Activated naive CD8-positive, alpha-beta T cell treated with anti-CD3 and anti-CD28 coated beads for 36 hours (primary cell): ENCODE results near the gene NAV2. TPM values are rescaled to one million over a fixed set of nuclear protein-coding genes. Genes with fewer than 3 reads are reported as not detected.

Experiments used
- DNase-seq: peaks from one replicate; pipeline ENCODE4 v3.0.0; 2021
- H3K27ac Mint-ChIP-seq: one replicate; pipeline ENCODE4 v1.8.0; 2022; ENCODE audit warnings: mild to moderate bottlenecking, moderate library complexity, mixed read lengths
- H3K27me3 Mint-ChIP-seq: one replicate; pipeline ENCODE4 v1.8.0; 2022; ENCODE audit warnings: mild to moderate bottlenecking, mixed read lengths
- H3K36me3 Mint-ChIP-seq: one replicate; pipeline ENCODE4 v1.8.0; 2021; ENCODE audit warnings: mild to moderate bottlenecking, mixed read lengths
- H3K4me1 Mint-ChIP-seq: one replicate; pipeline ENCODE4 v1.8.0; 2021; ENCODE audit warnings: mixed read lengths
- H3K4me3 Mint-ChIP-seq: one replicate; pipeline ENCODE4 v1.8.0; 2022; ENCODE audit warnings: mild to moderate bottlenecking, moderate library complexity, mixed read lengths
- H3K9me3 Mint-ChIP-seq: one replicate; pipeline ENCODE4 v1.8.0; 2022; ENCODE audit warnings: mixed read lengths
- total RNA-seq, 2 experiments: library from RNA; stranded (reverse); gene quantifications; one replicate each; pipeline ENCODE4 v1.2.3, GENCODE V29; 2021

NAV2 gene
- total RNA-seq, 2 experiments from 2014 or later, result 0.14 to 0.20 TPM

- H3K9me3 Mint-ChIP-seq, result no peaks in the 10 kb centered on the region
- H3K27ac Mint-ChIP-seq, result no peak overlapping the region
- DNase-seq, result no peak
- peaks cover 7% of the 10 kb centered on the region for H3K27me3 Mint-ChIP-seq
- H3K36me3 Mint-ChIP-seq, result no peaks in the 10 kb centered on the region
- H3K4me1 Mint-ChIP-seq, result no peaks in the 10 kb centered on the region
- no peak overlapping the region for H3K4me3 Mint-ChIP-seq
Measured at GRCh38 chr11:19808076-19808911, 95.7 kb downstream of the NAV2 start.

- Mint-ChIP-seq H3K9me3 (no peaks in the 10 kb centered on the region), H3K27ac (no peak overlapping the region), H3K36me3 (no peaks in the 10 kb centered on the region), H3K4me1 (no peaks in the 10 kb centered on the region), H3K27me3 (peaks cover 7% of the 10 kb centered on the region), H3K4me3 (no peak overlapping the region)
- no peak for DNase-seq
Measured at GRCh38 chr11:19810852-19811251, 98.2 kb downstream of the NAV2 start.

- Mint-ChIP-seq H3K36me3 (no peaks in the 10 kb centered on the region), H3K4me1 (no peaks in the 10 kb centered on the region), H3K9me3 (no peaks in the 10 kb centered on the region), H3K4me3 (no peak overlapping the region), H3K27ac (no peak overlapping the region), H3K27me3 (peaks cover 7% of the 10 kb centered on the region)
- no peak for DNase-seq
Measured at GRCh38 chr11:19811380-19811779, 98.7 kb downstream of the NAV2 start.

- no peaks in the 10 kb centered on the region for H3K9me3 Mint-ChIP-seq
Measured at GRCh38 chr11:19812096-19812495, 99.5 kb downstream of the NAV2 start.

GRCh38 chr11:19812710-19813109 is 100.1 kb downstream of the NAV2 start:
- Mint-ChIP-seq H3K27me3 (peaks cover 8% of the 10 kb centered on the region), H3K4me3 (no peak overlapping the region), H3K9me3 (no peaks in the 10 kb centered on the region), H3K36me3 (no peaks in the 10 kb centered on the region), H3K4me1 (no peaks in the 10 kb centered on the region), H3K27ac (no peak overlapping the region)
- no peak for DNase-seq

More at GRCh38 chr11:19812096-19812495, 99.5 kb downstream of the NAV2 start:
- no peaks in the 10 kb centered on the region for H3K4me1 Mint-ChIP-seq
- no peak overlapping the region for H3K4me3 Mint-ChIP-seq
- no peak overlapping the region for H3K27ac Mint-ChIP-seq
- H3K27me3 Mint-ChIP-seq, result peaks cover 7% of the 10 kb centered on the region
- no peak for DNase-seq
- H3K36me3 Mint-ChIP-seq, result no peaks in the 10 kb centered on the region

- Mint-ChIP-seq H3K27ac (no peak overlapping the region), H3K4me1 (no peaks in the 10 kb centered on the region), H3K4me3 (no peak overlapping the region), H3K9me3 (no peaks in the 10 kb centered on the region), H3K36me3 (no peaks in the 10 kb centered on the region), H3K27me3 (peaks cover 11% of the 10 kb centered on the region)
- DNase-seq, result no peak
Measured at GRCh38 chr11:19813158-19813879, 100.7 kb downstream of the NAV2 start.

GRCh38 chr11:19814421-19814820 is 101.8 kb downstream of the NAV2 start:
- Mint-ChIP-seq H3K4me3 (no peak overlapping the region), H3K36me3 (no peaks in the 10 kb centered on the region), H3K27me3 (peaks cover 18% of the 10 kb centered on the region), H3K27ac (no peak overlapping the region), H3K4me1 (no peaks in the 10 kb centered on the region), H3K9me3 (no peaks in the 10 kb centered on the region)
- no peak for DNase-seq

- no peaks in the 10 kb centered on the region for H3K4me1 Mint-ChIP-seq
- no peaks in the 10 kb centered on the region for H3K9me3 Mint-ChIP-seq
- H3K4me3 Mint-ChIP-seq, result no peak overlapping the region
- no peak overlapping the region for H3K27ac Mint-ChIP-seq
- peaks cover 12% of the 10 kb centered on the region for H3K27me3 Mint-ChIP-seq
- no peaks in the 10 kb centered on the region for H3K36me3 Mint-ChIP-seq
- DNase-seq, result no peak
Measured at GRCh38 chr11:19816040-19816439, 103.4 kb downstream of the NAV2 start.

GRCh38 chr11:19816817-19817216 is 104.2 kb downstream of the NAV2 start:
- no peaks in the 10 kb centered on the region for H3K36me3 Mint-ChIP-seq
- H3K4me3 Mint-ChIP-seq, result no peak overlapping the region
- no peak for DNase-seq
- no peaks in the 10 kb centered on the region for H3K4me1 Mint-ChIP-seq
- H3K27me3 Mint-ChIP-seq, result peaks cover 11% of the 10 kb centered on the region
- H3K27ac Mint-ChIP-seq, result no peak overlapping the region
- no peaks in the 10 kb centered on the region for H3K9me3 Mint-ChIP-seq

GRCh38 chr11:19817265-19817851 is 104.7 kb downstream of the NAV2 start:
- H3K27me3 Mint-ChIP-seq, result peaks cover 11% of the 10 kb centered on the region
- no peak for DNase-seq
- H3K27ac Mint-ChIP-seq, result no peak overlapping the region
- no peaks in the 10 kb centered on the region for H3K36me3 Mint-ChIP-seq
- H3K4me1 Mint-ChIP-seq, result no peaks in the 10 kb centered on the region
- no peaks in the 10 kb centered on the region for H3K9me3 Mint-ChIP-seq
- H3K4me3 Mint-ChIP-seq, result no peak overlapping the region

- no peak for DNase-seq
- Mint-ChIP-seq H3K27ac (no peak overlapping the region), H3K9me3 (no peaks in the 10 kb centered on the region), H3K27me3 (peaks cover 11% of the 10 kb centered on the region), H3K36me3 (no peaks in the 10 kb centered on the region), H3K4me3 (no peak overlapping the region), H3K4me1 (no peaks in the 10 kb centered on the region)
Measured at GRCh38 chr11:19817870-19818269, 105.2 kb downstream of the NAV2 start.

- no peaks in the 10 kb centered on the region for H3K9me3 Mint-ChIP-seq
- H3K27ac Mint-ChIP-seq, result no peak overlapping the region
- H3K4me1 Mint-ChIP-seq, result no peaks in the 10 kb centered on the region
- peaks cover 11% of the 10 kb centered on the region for H3K27me3 Mint-ChIP-seq
- no peaks in the 10 kb centered on the region for H3K36me3 Mint-ChIP-seq
- no peak overlapping the region for H3K4me3 Mint-ChIP-seq
- DNase-seq, result no peak
Measured at GRCh38 chr11:19818619-19819018, 106.0 kb downstream of the NAV2 start.

- no peaks in the 10 kb centered on the region for H3K36me3 Mint-ChIP-seq
- peak overlapping the region; percentile 15 for H3K27ac Mint-ChIP-seq
- H3K27me3 Mint-ChIP-seq, result peaks cover 11% of the 10 kb centered on the region
- H3K9me3 Mint-ChIP-seq, result no peaks in the 10 kb centered on the region
- H3K4me1 Mint-ChIP-seq, result no peaks in the 10 kb centered on the region
- no peak for DNase-seq
- H3K4me3 Mint-ChIP-seq, result no peak overlapping the region
Measured at GRCh38 chr11:19819148-19819547, 106.5 kb downstream of the NAV2 start.

GRCh38 chr11:19820100-19820499 is 107.5 kb downstream of the NAV2 start:
- Mint-ChIP-seq H3K9me3 (no peaks in the 10 kb centered on the region), H3K4me3 (no peak overlapping the region), H3K27me3 (peaks cover 11% of the 10 kb centered on the region), H3K4me1 (no peaks in the 10 kb centered on the region), H3K36me3 (no peaks in the 10 kb centered on the region), H3K27ac (no peak overlapping the region)
- no peak for DNase-seq

GRCh38 chr11:19821412-19821875 is 108.8 kb downstream of the NAV2 start:
- Mint-ChIP-seq H3K9me3 (no peaks in the 10 kb centered on the region), H3K4me1 (no peaks in the 10 kb centered on the region), H3K4me3 (no peak overlapping the region), H3K27ac (no peak overlapping the region), H3K36me3 (no peaks in the 10 kb centered on the region), H3K27me3 (peaks cover 11% of the 10 kb centered on the region)
- DNase-seq, result no peak
